Amygdala (tissue), 56 donors: ENCODE data around the gene EFNA4.
"Not testable (repeated sequence)": the region's sequence is repeated elsewhere in the genome, so short reads cannot be mapped to it uniquely, and the experiment has no call there.

ENCODE experiments used
- DNase-seq, 56 donors: peaks; one replicate each; lab custom pipeline; 2025; lab: John Stamatoyannopoulos, UW

EFNA4 gene

DNA sequence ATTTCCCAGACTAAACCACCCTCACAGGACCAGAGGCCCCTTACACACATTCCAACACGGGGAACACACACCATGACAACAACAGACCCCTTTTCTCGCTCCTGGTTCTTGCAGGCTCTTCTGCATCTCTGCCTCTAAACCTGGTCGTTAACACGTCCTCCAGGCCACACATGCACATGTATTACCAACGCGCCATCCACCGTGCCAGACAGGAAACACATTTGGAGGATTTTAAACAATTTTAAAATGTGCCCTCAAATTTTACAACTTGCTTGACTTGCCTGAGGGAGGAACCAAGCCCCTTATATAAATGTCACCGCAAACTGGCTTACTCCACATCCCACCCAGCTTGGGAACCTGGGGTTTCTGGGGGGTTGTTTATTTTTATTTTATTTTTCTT, 47.3 kb downstream of the EFNA4 start:
- DNase-seq = no peak

DNA sequence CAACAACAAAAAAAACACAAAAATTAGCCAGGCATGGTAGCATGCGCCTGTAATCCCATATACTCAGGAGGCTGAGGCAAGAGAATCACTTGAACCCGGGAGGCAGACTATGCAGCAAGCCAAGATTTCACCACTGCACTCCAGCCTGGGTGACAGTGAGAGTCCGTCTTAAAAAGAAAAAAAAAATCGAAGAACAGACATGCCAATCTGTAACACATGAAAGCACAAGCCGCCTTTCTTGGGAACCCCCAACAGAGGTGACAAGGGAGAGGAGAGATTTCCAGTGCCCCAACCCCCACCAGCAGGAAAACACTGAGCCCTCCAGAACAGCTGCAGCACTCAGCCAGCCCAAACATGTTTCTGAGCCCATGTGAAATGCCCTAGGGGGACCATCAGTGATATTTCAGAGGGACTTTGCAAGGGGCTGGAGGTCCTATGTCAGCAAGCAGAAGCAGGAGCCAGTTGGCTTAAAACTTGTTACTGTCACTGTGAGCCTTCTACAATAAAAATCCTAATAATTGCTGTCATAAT, 50.0 kb downstream of the EFNA4 start:
- no peak for DNase-seq

DNA sequence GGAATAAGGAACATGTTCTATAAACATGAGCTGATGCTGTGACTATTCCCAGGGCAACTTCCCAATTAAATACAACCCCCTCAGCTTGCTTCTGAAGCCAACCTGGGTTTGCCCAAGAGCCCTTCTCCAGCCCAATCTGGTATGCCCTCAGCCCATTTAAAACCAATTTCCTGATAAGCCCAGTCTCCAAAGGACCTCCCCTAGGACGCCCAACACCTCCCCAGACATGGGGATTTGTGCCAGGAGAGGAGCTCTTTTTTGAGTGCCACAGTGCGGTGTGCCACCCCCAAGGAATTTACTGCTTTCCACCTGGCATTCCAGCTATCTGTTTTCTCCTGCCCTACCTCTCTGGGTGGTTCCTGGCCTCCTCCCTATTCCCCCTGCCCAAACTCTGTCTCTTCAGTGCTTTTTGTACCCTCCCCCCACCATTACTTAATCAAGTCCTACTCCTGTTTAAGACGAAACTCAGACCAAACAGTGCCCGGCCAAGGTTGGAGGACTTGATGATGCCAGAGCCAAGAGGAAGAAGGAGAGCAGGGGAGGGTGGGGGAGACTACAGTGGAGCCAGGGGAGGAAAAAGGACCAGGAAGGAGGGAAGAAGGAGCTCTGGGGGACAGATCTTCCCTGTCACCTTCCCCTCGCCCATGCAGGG, 52.7 kb downstream of the EFNA4 start:
- DNase-seq = no peak

DNA sequence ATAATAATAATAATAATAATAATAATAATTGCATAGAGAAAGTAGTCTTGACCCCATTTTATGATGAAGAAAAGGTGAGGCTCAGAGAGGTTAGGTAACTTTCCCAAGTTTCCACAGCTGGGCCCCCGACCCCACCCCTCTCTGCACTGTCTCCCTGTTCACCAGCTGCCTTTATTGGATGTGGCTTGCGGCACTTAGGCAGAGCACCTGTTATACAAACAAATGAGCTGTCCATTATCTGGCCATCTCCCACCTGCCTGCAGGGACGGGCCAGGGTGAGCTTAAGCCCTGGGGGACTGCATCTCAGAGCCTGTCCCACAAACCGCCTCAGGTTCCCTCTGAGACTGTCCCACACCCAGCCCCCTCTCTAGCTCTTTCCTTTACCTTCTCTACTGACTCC, 54.1 kb downstream of the EFNA4 start:
- no peak for DNase-seq

DNA sequence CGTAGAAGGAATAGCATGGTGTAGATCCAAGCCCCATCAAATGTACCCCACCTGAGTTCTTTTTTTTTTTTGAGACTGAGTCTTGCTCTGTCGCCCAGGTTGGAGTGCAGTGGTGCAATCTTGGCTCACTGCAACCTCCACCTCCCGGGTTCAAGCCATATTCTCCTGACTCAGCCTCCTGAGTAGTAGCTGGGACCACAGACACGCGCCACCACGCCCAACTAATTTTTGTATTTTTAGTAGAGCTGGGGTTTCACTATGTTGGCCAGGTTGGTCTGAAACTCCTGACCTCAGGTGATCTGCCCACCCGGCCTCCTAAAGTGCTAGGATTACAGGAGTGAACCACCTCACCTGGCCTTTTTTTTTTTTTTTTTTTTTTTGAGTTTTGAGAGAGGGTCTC, 54.5 kb downstream of the EFNA4 start:
- DNase-seq = not testable (repeated sequence)
